Neural cell (in vitro differentiated cells): ENCODE measurements around the gene TMEM74B. TPM values are rescaled to one million over a fixed set of nuclear protein-coding genes. Genes with fewer than 3 reads are reported as not detected.

Source experiments
- H2AFZ ChIP-seq: fragments of 200-600, 300-800 bp; sonication (generic), shearing (Covaris generic); 2 replicates; pipeline ENCODE4 v1.6.0; 2014; ENCODE audit warnings: low read depth, mild to moderate bottlenecking, antibody characterized with exemption, low read length, moderate library complexity
- H3F3A ChIP-seq: fragments of 200-600 bp; shearing (Covaris generic); 2 replicates; pipeline ENCODE4 v1.6.1; 2016; ENCODE audit warnings: mild to moderate bottlenecking, moderate library complexity, mixed read lengths, antibody characterized with exemption, low read length; ENCODE audit not compliant: insufficient read depth, poor library complexity, severe bottlenecking
- H3K27ac ChIP-seq: fragments of 200-600, 300-800 bp; sonication (generic), shearing (Covaris generic); 2 replicates; pipeline ENCODE4 v1.5.1; 2014; ENCODE audit warnings: mild to moderate bottlenecking, low read length, moderate library complexity
- H3K27me3 ChIP-seq: fragments of 300-800, 200-600 bp; sonication (generic), shearing (Covaris generic); 2 replicates; pipeline ENCODE4 v1.6.0; 2014; ENCODE audit warnings: mild to moderate bottlenecking, low read depth, low read length, moderate library complexity; ENCODE audit not compliant: insufficient read depth
- H3K36me3 ChIP-seq: fragments of 300-800, 200-600 bp; sonication (generic), shearing (Covaris generic); 2 replicates; pipeline ENCODE4 v1.5.1; 2014; ENCODE audit warnings: mild to moderate bottlenecking, antibody characterized with exemption, low read length, moderate library complexity; ENCODE audit not compliant: insufficient read depth
- H3K4me2 ChIP-seq: fragments of 300-800, 200-600 bp; sonication (generic), shearing (Covaris generic); 2 replicates; pipeline ENCODE4 v1.6.0; 2014; ENCODE audit warnings: mild to moderate bottlenecking, low read length
- H3K4me3 ChIP-seq: fragments of 300-800, 200-600 bp; sonication (generic), shearing (Covaris generic); 2 replicates; pipeline ENCODE4 v1.5.1; 2014; ENCODE audit warnings: mild to moderate bottlenecking, low read length, moderate library complexity
- H3K79me2 ChIP-seq: fragments of 200-600 bp; shearing (Covaris generic); replicated peaks from 2 replicates; pipeline ENCODE4 v1.6.0; 2014; ENCODE audit warnings: mild to moderate bottlenecking, low read length, moderate library complexity; ENCODE audit not compliant: insufficient read depth
- H3K9ac ChIP-seq: fragments of 300-800, 200-600 bp; sonication (generic), shearing (Covaris generic); 2 replicates; pipeline ENCODE4 v1.6.1; 2016; ENCODE audit warnings: mild to moderate bottlenecking, low read length, mixed read lengths
- H3K9me2 ChIP-seq: fragments of 200-600 bp; shearing (Covaris generic); 2 replicates; pipeline ENCODE4 v1.6.1; 2016; ENCODE audit warnings: mild to moderate bottlenecking, low read length, mixed read lengths; ENCODE audit not compliant: insufficient read depth
- H3K9me3 ChIP-seq: fragments of 200-600, 300-800 bp; sonication (generic), shearing (Covaris generic); 2 replicates; pipeline ENCODE4 v1.6.1; 2016; ENCODE audit warnings: mild to moderate bottlenecking, mixed run types, low read length, moderate library complexity, mixed read lengths
- H4K20me1 ChIP-seq: fragments of 200-600 bp; shearing (Covaris generic); 2 replicates; pipeline ENCODE4 v1.6.1; 2016; ENCODE audit warnings: mild to moderate bottlenecking, mixed run types; ENCODE audit not compliant: insufficient read depth
- CTCF ChIP-seq: fragments of 450-650 bp; IDR thresholded peaks from 2 replicates; pipeline ENCODE4 v1.5.1; 2014; ENCODE audit warnings: antibody characterized with exemption, mild to moderate bottlenecking, moderate library complexity; ENCODE audit not compliant: poor library complexity, severe bottlenecking
- EP300 ChIP-seq: fragments of 450-650 bp; conservative IDR thresholded peaks from 2 replicates; pipeline ENCODE4 v1.6.1; 2014; ENCODE audit warnings: antibody characterized with exemption, mild to moderate bottlenecking, moderate library complexity; ENCODE audit not compliant: poor library complexity, severe bottlenecking
- EZH2 ChIP-seq: fragments of 200-600, 300-800 bp; shearing (Covaris generic), sonication (generic); IDR thresholded peaks from 2 replicates; pipeline ENCODE4 v1.6.1; 2014; ENCODE audit warnings: antibody characterized with exemption, low read length, borderline replicate concordance, mild to moderate bottlenecking; ENCODE audit not compliant: insufficient read depth, poor library complexity, severe bottlenecking
- MXI1 ChIP-seq: fragments of 450-650 bp; conservative IDR thresholded peaks from 2 replicates; pipeline ENCODE4 v1.6.1; 2014; ENCODE audit warnings: antibody characterized with exemption, mild to moderate bottlenecking; ENCODE audit not compliant: poor library complexity, severe bottlenecking
- POLR2AphosphoS5 ChIP-seq: IDR thresholded peaks from 2 replicates; pipeline ENCODE4 v1.6.1; 2012
- RAD21 ChIP-seq: fragments of 450-650 bp; conservative IDR thresholded peaks from 2 replicates; pipeline ENCODE4 v1.6.1; 2014; ENCODE audit warnings: antibody characterized with exemption, mild to moderate bottlenecking, moderate library complexity
- REST ChIP-seq: IDR thresholded peaks from 2 replicates; pipeline ENCODE4 v1.6.1; 2012; ENCODE audit warnings: borderline replicate concordance
- SMC3 ChIP-seq: fragments of 450-650 bp; conservative IDR thresholded peaks from 2 replicates; pipeline ENCODE4 v1.6.1; 2014; ENCODE audit warnings: antibody characterized with exemption, mild to moderate bottlenecking, moderate library complexity; ENCODE audit not compliant: poor library complexity
- TAF1 ChIP-seq: IDR thresholded peaks from 2 replicates; pipeline ENCODE4 v1.6.1; 2012; ENCODE audit warnings: low read depth
- polyA plus RNA-seq: library from polyadenylated mRNA; depleted of rRNA; stranded (reverse); fragments of >200 nt; gene quantifications from 2 replicates; pipeline ENCODE4 v1.2.3, GENCODE V29; 2014

TMEM74B gene
- polyA plus RNA-seq, 1 donor from 2014 or later: 155 TPM

- H3K79me2 ChIP-seq: no peaks in the 10 kb centered on the region
- H3F3A ChIP-seq: no peaks in the 10 kb centered on the region
- no peak overlapping the region for H3K4me2 ChIP-seq
- no peak for TF ChIP-seq EP300
- no peaks in the 10 kb centered on the region for H3K36me3 ChIP-seq
- no peaks in the 10 kb centered on the region for H3K9me2 ChIP-seq
- no peak overlapping the region for H3K4me3 ChIP-seq
- no peaks in the 10 kb centered on the region for H3K27me3 ChIP-seq
- H2AFZ ChIP-seq: no peak overlapping the region
- H3K9me3 ChIP-seq: no peaks in the 10 kb centered on the region
- no peak overlapping the region for H3K9ac ChIP-seq
- H4K20me1 ChIP-seq: no peaks in the 10 kb centered on the region
- no peak overlapping the region for H3K27ac ChIP-seq
These were observed 13.0 kb upstream of the TMEM74B start for GRCh38 chr20:1197801-1198200.

GRCh38 chr20:1196634-1197033, 11.9 kb upstream of the TMEM74B start:
- Histone ChIP-seq H3K4me2 (no peak overlapping the region), H4K20me1 (no peaks in the 10 kb centered on the region), H3K36me3 (no peaks in the 10 kb centered on the region), H3K9me2 (no peaks in the 10 kb centered on the region), H3K79me2 (no peaks in the 10 kb centered on the region), H3K9me3 (no peaks in the 10 kb centered on the region), H3K9ac (no peak overlapping the region), H3F3A (no peaks in the 10 kb centered on the region), H3K4me3 (no peak overlapping the region), H3K27ac (no peak overlapping the region), H2AFZ (no peak overlapping the region), H3K27me3 (no peaks in the 10 kb centered on the region)
- TF ChIP-seq CTCF: no peak
- no peak for TF ChIP-seq MXI1
- no peak for TF ChIP-seq RAD21
- no peak for TF ChIP-seq EP300
- TF ChIP-seq POLR2AphosphoS5: no peak
- TF ChIP-seq REST: no peak
- no peak for TF ChIP-seq SMC3
- TF ChIP-seq EZH2: no peak
- TF ChIP-seq TAF1: no peak

- no peak overlapping the region for H3K4me3 ChIP-seq
- no peaks in the 10 kb centered on the region for H3F3A ChIP-seq
- H2AFZ ChIP-seq: no peak overlapping the region
- no peak overlapping the region for H3K4me2 ChIP-seq
- H3K27me3 ChIP-seq: no peaks in the 10 kb centered on the region
- no peak overlapping the region for H3K9ac ChIP-seq
- H3K27ac ChIP-seq: no peak overlapping the region
- no peak for TF ChIP-seq EZH2
- TF ChIP-seq POLR2AphosphoS5: no peak
- no peak for TF ChIP-seq REST
- no peak for TF ChIP-seq CTCF
- TF ChIP-seq EP300: no peak
- no peak for TF ChIP-seq MXI1
- no peak for TF ChIP-seq SMC3
- no peak for TF ChIP-seq TAF1
- no peak for TF ChIP-seq RAD21
- H4K20me1 ChIP-seq: no peaks in the 10 kb centered on the region
- no peaks in the 10 kb centered on the region for H3K9me2 ChIP-seq
- H3K36me3 ChIP-seq: no peaks in the 10 kb centered on the region
- no peaks in the 10 kb centered on the region for H3K9me3 ChIP-seq
- no peaks in the 10 kb centered on the region for H3K79me2 ChIP-seq
These were observed 10.4 kb upstream of the TMEM74B start for GRCh38 chr20:1195226-1195625.
